ENCODE results near the gene NCKAP5. TPM values are rescaled to one million over a fixed set of nuclear protein-coding genes. Genes with fewer than 3 reads are reported as not detected.

Gene NCKAP5
- total and polyA plus RNA-seq, 9 of the 15 experiments (the other 6 are each of a cell fraction or from before 2014, with no cell fraction given): not detected

DNA sequence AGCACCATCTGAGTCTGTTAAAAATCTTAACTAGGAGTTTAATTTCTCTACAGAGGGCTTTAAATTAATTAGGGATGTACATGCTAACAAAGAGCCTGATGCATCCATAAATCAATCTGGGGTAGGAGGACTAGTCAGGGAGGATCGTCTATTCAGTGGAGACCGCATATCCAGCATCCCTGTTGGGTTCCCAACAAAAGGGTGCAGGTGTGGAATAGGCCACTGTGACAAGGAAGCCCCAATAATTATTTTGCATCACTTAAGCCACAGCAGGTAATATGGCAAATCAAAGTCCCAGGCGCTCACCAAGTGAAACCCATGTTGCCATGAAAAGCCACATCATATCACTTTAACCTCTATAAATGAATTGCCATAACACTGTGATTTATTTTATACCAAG, 392.3 kb downstream of the NCKAP5 start:
- no peaks in the 10 kb centered on the region for H3K79me2 ChIP-seq (ENCODE audit: control insufficient read depth, insufficient read depth, low read length)
- H3K36me3 ChIP-seq (ENCODE audit: control insufficient read depth, insufficient read depth, low read length): no peaks in the 10 kb centered on the region
- intact Hi-C loops (cut with micrococcal nuclease): loop anchor here (10.0 kb wide), 1 partner anchor 669 kb away; no protein-coding TSS in a partner anchor
- H3K9me1 ChIP-seq (ENCODE audit: control insufficient read depth, insufficient read depth, low read length): no peaks in the 10 kb centered on the region
- TF ChIP-seq GTF2A2 (tag; IDR thresholded peaks at IDR 0.05) (no peak), ATF1 (CRISPR knock-in tag; IDR thresholded peaks at IDR 0.05) (no peak), ATF1 (tag; IDR thresholded peaks at IDR 0.05) (no peak)
- no peak overlapping the region for H3K9ac ChIP-seq (ENCODE audit: insufficient read depth in 1 of 2, low read depth in 2 of 2, low read length in 2 of 2)
- CTCF ChIA-PET (ENCODE audit: low intra/inter-chr PET ratio): no interaction called here
- no peak overlapping the region for H3K4me3 ChIP-seq
- no peak overlapping the region for H3K4me2 ChIP-seq (ENCODE audit: insufficient read depth, low read length)
- POLR2A ChIA-PET: no interaction called here
- H3K9me3 ChIP-seq (replicated peaks; ENCODE audit: control insufficient read depth, insufficient read depth, low read depth, low read length): no peaks in the 10 kb centered on the region
- FAIRE-seq (no peak), DNase-seq (ENCODE audit: extremely low read depth in 1 of 4, low spot score in 3 of 4) (no peak), ATAC-seq (no peak)
- no peaks in the 10 kb centered on the region for H4K20me1 ChIP-seq (replicated peaks; ENCODE audit: control insufficient read depth, insufficient read depth, low read length)
- H3K4me1 ChIP-seq (replicated peaks in 1 of 2; ENCODE audit: control insufficient read depth in 2 of 2, insufficient read depth in 2 of 2, low read length in 2 of 2): no peaks in the 10 kb centered on the region
- no peak overlapping the region for H3K27ac ChIP-seq (ENCODE audit: extremely low read depth, low read depth, low read length)
- H3K27me3 ChIP-seq (ENCODE audit: control insufficient read depth in 2 of 2, insufficient read depth in 2 of 2, low read length in 2 of 2): no peaks in the 10 kb centered on the region
- no peak overlapping the region for H2AFZ ChIP-seq (ENCODE audit: low read depth, low read length)
- in situ Hi-C loops (cut with MboI): no loop called here
- 0% methylated on average over 3 of the region's 3 CpGs for WGBS (ENCODE audit: insufficient coverage, low coverage, missing lambda C conversion rate)
- BruUV-seq (replicated peaks): no TSS peak

DNA sequence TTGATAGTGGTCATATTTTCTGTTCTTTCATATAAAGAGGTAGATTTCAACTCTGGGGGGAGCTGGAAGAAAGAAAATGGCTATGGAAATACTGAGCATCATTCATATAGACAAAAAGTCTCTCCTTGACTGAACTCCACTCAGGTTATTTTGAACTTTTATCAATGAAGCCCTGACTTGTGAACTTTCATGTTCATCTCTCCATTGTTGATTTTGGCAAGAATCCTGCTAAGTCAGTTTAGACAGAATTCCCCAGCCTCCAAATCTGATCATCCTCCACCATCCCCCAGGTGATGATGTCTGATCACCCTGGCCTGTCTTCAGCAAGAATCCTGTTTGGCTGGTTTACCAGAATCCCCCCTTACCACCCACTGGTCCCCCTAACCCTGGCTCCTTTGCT, 395.0 kb downstream of the NCKAP5 start:
- H3K9ac ChIP-seq (ENCODE audit: insufficient read depth in 1 of 2, low read depth in 2 of 2, low read length in 2 of 2): no peak overlapping the region
- BruUV-seq (replicated peaks): no TSS peak
- in situ Hi-C loops (cut with MboI): no loop called here

More for the DNA sequence above, 395.0 kb downstream of the NCKAP5 start:
- DNase-seq (ENCODE audit: extremely low read depth in 1 of 4, low spot score in 3 of 4): no peak
- no peak overlapping the region for H3K4me2 ChIP-seq (ENCODE audit: insufficient read depth, low read length)
- no peaks in the 10 kb centered on the region for H3K9me3 ChIP-seq (replicated peaks; ENCODE audit: control insufficient read depth, insufficient read depth, low read depth, low read length)
- no peaks in the 10 kb centered on the region for H3K27me3 ChIP-seq (ENCODE audit: control insufficient read depth in 2 of 2, insufficient read depth in 2 of 2, low read length in 2 of 2)
- no peaks in the 10 kb centered on the region for H3K36me3 ChIP-seq (ENCODE audit: control insufficient read depth, insufficient read depth, low read length)
- no peak overlapping the region for H3K4me3 ChIP-seq
- H3K4me1 ChIP-seq (replicated peaks in 1 of 2; ENCODE audit: control insufficient read depth in 2 of 2, insufficient read depth in 2 of 2, low read length in 2 of 2): no peaks in the 10 kb centered on the region
- FAIRE-seq: no peak
- CTCF ChIA-PET (ENCODE audit: low intra/inter-chr PET ratio): no interaction called here
- intact Hi-C loops (cut with micrococcal nuclease): loop anchor here (5.0 to 10.0 kb wide), 2 partner anchors 672 to 906 kb away; no protein-coding TSS in a partner anchor
- POLR2A ChIA-PET: no interaction called here
- TF ChIP-seq MIER1 (IDR thresholded peaks at IDR 0.05; ENCODE audit: low read depth): no peak
- TF ChIP-seq MTA3 (IDR thresholded peaks at IDR 0.05; ENCODE audit: borderline replicate concordance): no peak
- no peak for TF ChIP-seq ZNF766 (CRISPR knock-in tag; conservative IDR thresholded peaks at IDR 0.05)
- no peak for TF ChIP-seq NEUROD1 (IDR thresholded peaks at IDR 0.05; ENCODE audit: borderline replicate concordance, low read depth, low read length, partially characterized antibody)
- no peak for TF ChIP-seq POU5F1 (IDR thresholded peaks at IDR 0.05; ENCODE audit: borderline replicate concordance, low read depth, low read length, partially characterized antibody)
- no peak for TF ChIP-seq PTBP1 (IDR thresholded peaks at IDR 0.05; ENCODE audit: low read depth, low read length)
- TF ChIP-seq NCOA1 (IDR thresholded peaks at IDR 0.05; ENCODE audit: low read depth): no peak
- TF ChIP-seq SFPQ (IDR thresholded peaks at IDR 0.05; ENCODE audit: low read depth, low read length): no peak
- H3K79me2 ChIP-seq (ENCODE audit: control insufficient read depth, insufficient read depth, low read length): no peaks in the 10 kb centered on the region
- H3K27ac ChIP-seq (ENCODE audit: extremely low read depth, low read depth, low read length): no peak overlapping the region
- H3K9me1 ChIP-seq (ENCODE audit: control insufficient read depth, insufficient read depth, low read length): no peaks in the 10 kb centered on the region
- H4K20me1 ChIP-seq (replicated peaks; ENCODE audit: control insufficient read depth, insufficient read depth, low read length): no peaks in the 10 kb centered on the region
- ATAC-seq: no peak
- no peak overlapping the region for H2AFZ ChIP-seq (ENCODE audit: low read depth, low read length)

All from K562 (cell line).